GM10266 (cell line): Measurements from ENCODE around the gene OSBPL2.

ENCODE experiments used
- DNase-seq: peaks from one replicate; pipeline ENCODE4 v3.0.0; 2012; ENCODE audit errors: extremely low spot score
- CTCF ChIP-seq: IDR thresholded peaks from 2 replicates; pipeline ENCODE4 v1.5.1; 2012; ENCODE audit warnings: mild to moderate bottlenecking, low read depth; ENCODE audit not compliant: control insufficient read depth, insufficient read depth; ENCODE audit errors: missing control alignments

The OSBPL2 gene

GRCh38 chr20:62195736-62196135 lies 42.6 kb upstream of the OSBPL2 start:
- no peak for DNase-seq
- TF ChIP-seq CTCF, result no peak

GRCh38 chr20:62196286-62196685 lies 42.0 kb upstream of the OSBPL2 start:
- TF ChIP-seq CTCF, result no peak
- no peak for DNase-seq

GRCh38 chr20:62197311-62197710 lies 41.0 kb upstream of the OSBPL2 start:
- DNase-seq, result no peak
- no peak for TF ChIP-seq CTCF

GRCh38 chr20:62197801-62198200 lies 40.5 kb upstream of the OSBPL2 start:
- no peak for TF ChIP-seq CTCF

GRCh38 chr20:62198496-62198895 lies 39.8 kb upstream of the OSBPL2 start:
- no peak for TF ChIP-seq CTCF
- DNase-seq, result no peak

More at GRCh38 chr20:62197801-62198200, 40.5 kb upstream of the OSBPL2 start:
- no peak for DNase-seq

- no peak for TF ChIP-seq CTCF
- no peak for DNase-seq
Observed at GRCh38 chr20:62198931-62199330, 39.4 kb upstream of the OSBPL2 start.

DNA sequence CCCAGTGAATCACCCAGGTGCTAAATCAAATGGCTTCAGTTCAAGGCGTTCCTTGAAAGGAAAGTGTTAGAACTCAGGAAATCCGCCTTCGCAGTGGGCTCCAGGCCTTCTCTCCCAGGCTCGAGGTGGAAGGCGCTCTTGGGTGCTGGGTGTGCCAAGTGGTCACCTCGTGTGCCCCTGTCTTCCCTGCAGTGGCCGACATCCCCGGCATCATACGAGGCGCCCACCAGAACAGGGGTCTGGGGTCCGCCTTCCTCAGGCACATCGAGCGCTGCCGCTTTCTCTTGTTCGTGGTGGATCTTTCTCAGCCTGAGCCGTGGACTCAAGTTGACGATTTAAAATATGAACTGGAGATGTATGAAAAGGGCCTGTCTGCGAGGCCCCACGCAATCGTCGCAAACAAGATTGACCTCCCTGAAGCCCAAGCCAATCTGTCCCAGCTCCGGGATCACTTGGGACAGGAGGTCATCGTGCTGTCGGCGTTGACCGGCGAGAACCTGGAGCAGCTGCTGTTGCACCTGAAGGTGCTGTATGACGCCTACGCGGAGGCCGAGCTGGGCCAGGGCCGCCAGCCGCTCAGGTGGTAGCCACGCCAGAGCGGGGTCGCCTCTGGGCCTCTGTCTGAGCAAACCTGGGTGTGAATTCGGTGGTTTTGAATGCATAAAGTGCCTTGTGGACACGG lies 37.7 kb upstream of the OSBPL2 start:
- DNase-seq, result no peak
- TF ChIP-seq CTCF, result no peak
